Thymus (tissue), 11 donors: ENCODE measurements around the gene CITED4. TPM values are rescaled to one million over a fixed set of nuclear protein-coding genes. Genes with fewer than 3 reads are reported as not detected.
"Not testable (repeated sequence)": the region's sequence is repeated elsewhere in the genome, so short reads cannot be mapped to it uniquely, and the experiment has no call there.

ENCODE experiments used
- DNase-seq, 9 donors: peaks; one replicate each; pipeline ENCODE4 v3.0.0-alpha.2; 2013; ENCODE audit warnings: low spot score in 9 of 9, low read depth in 6 of 9, missing footprints in 1 of 9
- H3K27ac ChIP-seq, 2 donors: one replicate each; pipeline ENCODE4 v1.5.1; 2013; ENCODE audit warnings: control low read depth in 1 of 2, low read depth in 1 of 2, low read length in 1 of 2, mild to moderate bottlenecking in 1 of 2, moderate library complexity in 1 of 2
- H3K27me3 ChIP-seq, 2 donors: one replicate each; pipeline ENCODE4 v1.5.1; 2013; ENCODE audit warnings: low read length in 1 of 2; ENCODE audit not compliant: control insufficient read depth in 2 of 2, insufficient read depth in 1 of 2
- H3K36me3 ChIP-seq, 2 donors: one replicate each; pipeline ENCODE4 v1.5.1; 2013; ENCODE audit warnings: low read length in 1 of 2, mild to moderate bottlenecking in 1 of 2, moderate library complexity in 1 of 2; ENCODE audit not compliant: control insufficient read depth in 2 of 2, insufficient read depth in 2 of 2
- H3K4me1 ChIP-seq, 2 donors: one replicate each; pipeline ENCODE4 v1.5.1; 2013; ENCODE audit warnings: low read length in 2 of 2; ENCODE audit not compliant: control insufficient read depth in 2 of 2, insufficient read depth in 2 of 2
- H3K4me3 ChIP-seq, 2 donors: one replicate each; pipeline ENCODE4 v1.5.1; 2013; ENCODE audit warnings: low read length in 2 of 2, control low read depth in 1 of 2, mild to moderate bottlenecking in 1 of 2
- H3K9me3 ChIP-seq, 2 donors: one replicate each; pipeline ENCODE4 v1.5.1; 2013; ENCODE audit warnings: low read length in 1 of 2, mild to moderate bottlenecking in 1 of 2; ENCODE audit not compliant: control insufficient read depth in 2 of 2, insufficient read depth in 1 of 2
- WGBS: extraction: QIAGEN DNeasy Blood & Tissue Kit; methylation state at CpG from one replicate; pipeline ENCODE4 v1.1.7; 2013; 5-methylcytosine and 5-hydroxymethylcytosine counted together
- polyA plus RNA-seq: library from polyadenylated mRNA; stranded (reverse); fragments of 200-250 nt; gene quantifications from one replicate; pipeline ENCODE4 v1.2.3, GENCODE V29; 2013
- total RNA-seq: library from RNA; stranded (reverse); fragments of 120-200 nt; gene quantifications from one replicate; pipeline ENCODE4 v1.2.4, GENCODE V29; 2013
- donor health status: healthy.

The CITED4 gene
- total and polyA plus RNA-seq, 2 donors: 1.3 to 6.8 TPM

DNA sequence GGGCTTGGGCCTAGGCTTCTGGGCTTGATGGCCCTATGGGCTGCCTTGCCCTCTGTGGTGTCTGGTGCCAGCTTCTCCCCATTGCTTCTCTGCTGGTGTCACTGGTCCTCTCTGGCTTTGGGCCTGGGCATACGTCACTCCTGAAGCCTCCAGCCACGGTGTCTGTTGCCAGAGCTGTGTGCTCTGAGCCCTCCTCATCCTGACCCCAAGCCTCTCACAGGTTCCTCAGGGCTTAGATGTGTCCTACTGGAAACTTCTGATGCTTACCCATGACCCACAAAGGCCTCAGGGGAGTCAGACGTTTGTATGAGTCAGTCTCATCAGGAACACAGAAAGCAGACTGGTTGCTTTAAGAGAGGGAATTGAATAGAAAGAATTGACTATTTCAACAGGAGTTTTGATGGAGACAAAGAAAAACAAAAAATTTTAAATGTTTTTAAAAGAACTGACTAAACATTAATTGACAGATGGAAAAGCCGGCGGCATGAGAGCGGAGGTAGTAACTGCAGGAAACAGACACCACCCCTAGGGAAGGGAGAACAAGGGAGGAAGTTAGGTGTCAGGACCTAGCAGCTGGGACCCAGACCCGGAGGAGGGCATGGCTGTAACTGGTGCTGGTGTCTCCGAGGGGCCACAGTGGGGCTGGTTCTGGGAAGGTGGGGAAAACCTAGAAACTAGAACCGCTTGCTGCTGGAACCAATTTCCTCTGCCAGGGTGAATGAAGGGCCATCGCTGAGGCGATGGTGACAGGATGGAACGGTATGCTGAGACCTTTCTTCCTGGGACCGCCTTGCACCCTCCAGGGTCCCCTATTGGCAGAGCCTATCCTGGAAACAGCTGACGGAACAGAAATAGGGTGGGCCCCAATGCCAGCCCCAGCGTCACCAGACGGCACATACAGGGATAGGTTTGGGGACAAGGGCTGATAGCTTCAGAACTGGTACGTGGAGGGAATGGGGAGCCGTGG, 40.0 kb upstream of the CITED4 start:
- Histone ChIP-seq H3K4me3 (no peak overlapping the region), H3K4me1 (no peaks in the 10 kb centered on the region), H3K27ac (no peak overlapping the region), H3K27me3 (peaks cover 0 to 7% of the 10 kb centered on the region in 2 donors), H3K9me3 (no peaks in the 10 kb centered on the region), H3K36me3 (no peaks in the 10 kb centered on the region)
- WGBS: 85% methylated on average over 18 of the region's 18 CpGs
- DNase-seq: no peak

DNA sequence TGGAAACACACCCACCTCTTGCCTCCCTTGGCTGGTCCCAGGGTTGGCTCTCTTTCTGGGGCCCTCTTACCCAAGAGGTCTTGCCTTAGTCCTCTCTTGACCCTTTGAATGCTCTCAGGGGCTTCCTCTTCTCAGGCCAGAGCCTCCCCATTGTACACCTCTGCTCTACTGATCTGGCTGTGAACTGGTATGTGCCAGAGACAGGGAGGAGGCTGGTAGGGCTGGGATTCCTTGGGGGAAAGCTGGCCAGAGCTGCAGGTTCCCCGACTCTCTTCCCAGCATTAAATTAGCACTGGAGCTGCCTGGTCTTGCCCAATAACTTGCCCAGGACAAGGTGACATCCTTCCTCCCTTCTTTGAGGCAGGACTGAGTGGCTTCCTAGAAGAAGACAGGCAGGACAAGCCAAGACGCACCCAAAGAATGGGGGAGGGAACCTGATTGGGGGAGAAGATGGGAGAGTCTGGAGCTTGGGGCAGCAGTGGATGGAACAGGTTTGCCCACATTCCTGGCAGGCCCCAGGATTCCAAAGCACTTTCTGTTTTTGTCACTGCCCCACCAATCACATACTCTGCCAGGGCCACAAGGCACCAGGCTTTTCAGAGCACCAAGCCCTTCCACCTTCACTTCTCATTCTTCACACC, 37.2 kb upstream of the CITED4 start:
- Histone ChIP-seq H3K4me1 (no peaks in the 10 kb centered on the region), H3K27ac (peak overlapping the region in 1 of 2 donors; percentile 12), H3K36me3 (no peaks in the 10 kb centered on the region), H3K27me3 (peaks cover 0 to 7% of the 10 kb centered on the region in 2 donors), H3K9me3 (no peaks in the 10 kb centered on the region), H3K4me3 (no peak overlapping the region)
- DNase-seq: no peak
- WGBS: 94% methylated on average over 2 of the region's 2 CpGs

DNA sequence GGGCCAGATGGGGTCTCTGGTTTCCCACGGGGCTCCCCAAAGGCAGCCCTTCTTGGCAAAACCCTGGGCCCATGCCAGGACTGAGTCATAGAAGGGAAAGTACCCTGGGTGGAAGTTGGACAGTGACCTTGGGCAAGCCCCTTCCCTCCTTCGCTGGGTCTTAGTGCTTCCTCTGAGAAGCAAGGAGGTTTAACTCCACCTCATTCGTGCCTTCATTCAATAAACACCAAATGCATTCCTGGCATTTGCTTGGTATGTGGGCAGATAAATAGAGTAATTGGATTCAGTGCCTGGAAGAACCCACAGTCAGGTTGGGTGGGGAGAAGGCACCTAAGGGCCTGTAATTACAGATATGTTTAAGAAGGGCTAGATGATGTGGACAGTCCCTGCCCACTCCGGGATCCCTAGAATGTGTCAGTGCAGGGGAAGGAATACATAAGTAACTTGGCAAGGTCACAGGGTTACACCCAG, 36.3 kb upstream of the CITED4 start:
- Histone ChIP-seq H3K4me1 (no peaks in the 10 kb centered on the region), H3K36me3 (no peaks in the 10 kb centered on the region), H3K4me3 (no peak overlapping the region), H3K27ac (no peak overlapping the region), H3K9me3 (peaks cover 5 to 9% of the 10 kb centered on the region in 2 donors), H3K27me3 (peaks cover 0 to 7% of the 10 kb centered on the region in 2 donors)
- WGBS: 79% methylated on average over 4 of the region's 4 CpGs
- no peak for DNase-seq

DNA sequence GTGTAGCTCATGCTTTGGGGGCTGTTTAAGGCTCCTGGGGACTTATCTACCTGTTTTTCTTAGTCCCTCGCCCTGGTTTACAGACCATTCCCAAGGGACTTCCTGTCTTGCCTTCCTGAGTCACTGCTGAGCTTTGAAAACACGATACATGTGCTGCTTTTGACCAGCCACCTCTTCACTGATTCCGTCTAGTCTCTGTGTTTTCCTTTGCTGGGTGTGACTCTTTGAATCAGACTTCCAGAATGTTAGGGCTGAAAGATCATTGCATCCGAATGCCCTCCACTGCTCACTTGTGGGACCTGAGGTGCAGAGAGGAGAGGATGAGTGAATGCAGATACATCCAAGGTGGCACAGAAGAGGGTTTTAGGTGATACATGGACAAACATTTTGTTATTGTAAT, 35.4 kb upstream of the CITED4 start:
- peaks cover 5 to 9% of the 10 kb centered on the region in 2 donors for H3K9me3 ChIP-seq
- peaks cover 0 to 5% of the 10 kb centered on the region in 2 donors for H3K27me3 ChIP-seq
- H3K27ac ChIP-seq: no peak overlapping the region
- H3K4me1 ChIP-seq: no peaks in the 10 kb centered on the region
- H3K4me3 ChIP-seq: no peak overlapping the region
- H3K36me3 ChIP-seq: no peaks in the 10 kb centered on the region
- DNase-seq: no peak
- WGBS: 86% methylated on average over 4 of the region's 4 CpGs

DNA sequence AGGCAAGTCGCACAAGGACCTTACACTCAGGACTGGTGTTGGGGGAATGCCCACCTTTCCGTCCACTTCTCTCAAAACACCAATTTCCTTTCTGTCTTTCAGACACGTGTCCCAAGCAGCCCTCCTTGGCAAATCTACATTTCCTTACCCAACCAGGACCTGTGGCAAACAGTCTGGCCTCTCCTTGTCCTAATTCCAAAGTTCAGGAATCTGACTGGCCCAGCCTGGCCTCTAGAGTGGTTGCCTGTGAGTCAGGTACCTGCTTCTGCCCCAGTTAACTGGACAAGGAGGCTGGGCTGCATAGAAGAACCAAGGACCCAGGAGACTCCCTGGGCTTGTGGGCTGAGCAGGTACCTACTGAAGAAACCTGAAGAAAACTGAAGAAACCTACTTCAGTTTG, 34.3 kb upstream of the CITED4 start:
- Histone ChIP-seq H3K9me3 (peaks cover 5 to 9% of the 10 kb centered on the region in 2 donors), H3K36me3 (no peaks in the 10 kb centered on the region), H3K27me3 (no peaks in the 10 kb centered on the region), H3K4me1 (no peaks in the 10 kb centered on the region), H3K4me3 (no peak overlapping the region), H3K27ac (no peak overlapping the region)
- no peak for DNase-seq
- 91% methylated on average over 3 of the region's 3 CpGs for WGBS

DNA sequence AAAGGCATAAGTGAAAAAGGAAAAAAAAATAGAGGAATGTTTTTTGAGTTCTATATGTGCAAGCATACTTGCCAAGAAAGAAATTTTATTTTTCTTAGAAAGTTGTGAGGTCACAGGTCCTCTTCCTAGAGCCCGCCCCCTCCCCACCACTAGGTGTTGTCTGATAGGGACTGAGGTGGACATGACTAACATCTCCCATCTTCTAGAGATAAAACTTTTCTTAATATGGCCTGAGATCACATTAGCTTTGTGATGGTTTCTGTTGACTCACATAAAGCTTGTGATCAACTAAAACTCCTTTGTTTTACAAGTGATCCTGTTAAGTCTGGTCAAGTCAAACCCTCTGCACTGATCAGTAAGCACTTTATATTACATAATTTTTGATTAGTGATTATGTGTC, 33.4 kb upstream of the CITED4 start:
- Histone ChIP-seq H3K9me3 (peaks cover 5 to 9% of the 10 kb centered on the region in 2 donors), H3K4me1 (no peaks in the 10 kb centered on the region)
- WGBS: 58% methylated on average over 1 of the region's 1 CpG

DNA sequence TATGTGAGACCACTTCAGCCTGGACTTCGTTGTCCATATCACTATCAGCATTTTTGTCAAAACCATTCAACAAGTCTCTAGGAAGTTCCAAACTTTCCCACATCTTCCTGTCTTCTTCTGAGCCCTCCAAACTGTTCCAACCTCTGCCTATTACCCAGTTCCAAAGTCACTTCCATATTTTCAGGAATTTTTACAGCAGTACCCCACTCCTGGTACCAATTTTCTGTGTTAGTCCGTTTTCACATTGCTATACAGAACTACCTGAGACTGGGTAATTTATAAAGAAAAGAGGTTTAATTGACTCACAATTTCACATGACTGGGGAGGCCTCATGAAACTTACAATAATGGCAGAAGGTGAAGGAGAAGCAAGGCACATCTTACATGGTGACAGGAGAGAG, 32.7 kb upstream of the CITED4 start:
- H3K27ac ChIP-seq, H3K27me3 ChIP-seq, H3K36me3 ChIP-seq, H3K4me3 ChIP-seq, H3K9me3 ChIP-seq, H3K4me1 ChIP-seq, DNase-seq: not testable (repeated sequence)
- 96% methylated on average over 2 of the region's 2 CpGs for WGBS

More for the DNA sequence above, 33.4 kb upstream of the CITED4 start:
- no peaks in the 10 kb centered on the region for H3K36me3 ChIP-seq
- no peak overlapping the region for H3K4me3 ChIP-seq
- no peaks in the 10 kb centered on the region for H3K27me3 ChIP-seq
- DNase-seq: no peak
- H3K27ac ChIP-seq: no peak overlapping the region

DNA sequence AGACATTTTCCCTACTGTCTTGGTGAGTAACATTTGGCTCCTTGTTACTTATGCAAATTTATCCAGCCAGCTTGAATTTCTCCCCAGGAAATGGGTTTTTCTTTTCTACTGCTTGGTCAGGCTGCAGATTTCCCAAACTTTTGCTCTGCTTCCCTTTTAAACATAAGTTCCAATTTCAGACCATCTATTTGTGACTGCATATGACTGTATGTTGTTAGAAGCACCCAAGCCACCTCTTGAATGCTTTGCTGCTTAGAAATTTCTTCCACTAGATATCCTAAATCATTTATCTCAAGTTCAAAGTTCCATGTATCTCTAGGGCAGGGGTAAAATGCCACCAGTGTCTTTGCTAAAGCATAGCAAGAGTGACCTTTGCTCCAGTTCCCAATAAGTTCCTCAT, 32.3 kb upstream of the CITED4 start:
- Histone ChIP-seq H3K4me1 (no peaks in the 10 kb centered on the region), H3K4me3 (no peak overlapping the region), H3K36me3 (no peaks in the 10 kb centered on the region), H3K27me3 (no peaks in the 10 kb centered on the region), H3K27ac (no peak overlapping the region), H3K9me3 (peaks cover 5 to 9% of the 10 kb centered on the region in 2 donors)
- no peak for DNase-seq

DNA sequence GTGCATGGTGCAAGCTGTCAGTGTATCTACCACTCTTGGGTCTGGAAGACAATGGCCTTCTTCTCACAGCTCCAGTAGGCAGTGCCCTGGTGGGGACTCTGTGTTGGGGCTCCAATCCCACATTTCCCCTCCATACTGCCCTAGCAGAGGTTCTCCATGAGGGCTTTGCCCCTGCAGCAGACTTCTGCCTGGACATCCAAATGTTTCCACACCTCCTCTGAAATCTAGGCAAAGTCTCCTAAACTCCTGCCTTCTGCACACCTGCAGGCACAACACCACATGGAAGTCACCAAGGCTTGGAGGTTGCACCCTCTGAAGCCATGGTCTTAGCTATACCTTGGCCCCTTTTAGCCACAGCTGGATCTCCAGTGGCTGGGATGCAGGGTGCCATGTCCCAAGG, 31.8 kb upstream of the CITED4 start:
- no peak overlapping the region for H3K27ac ChIP-seq
- no peak overlapping the region for H3K4me3 ChIP-seq
- no peaks in the 10 kb centered on the region for H3K4me1 ChIP-seq
- H3K27me3 ChIP-seq: peaks cover 2% of the 10 kb centered on the region in 2 donors
- H3K36me3 ChIP-seq: no peaks in the 10 kb centered on the region
- no peak for DNase-seq
- H3K9me3 ChIP-seq: peaks cover 5 to 9% of the 10 kb centered on the region in 2 donors
